ENCODE results near the gene PIP5KL1.

Gene PIP5KL1

GRCh38 chr9:127912296-127912695 is 18.3 kb downstream of the PIP5KL1 start:
- no peak for DNase-seq

- no peak for DNase-seq
Observed at GRCh38 chr9:127910613-127911205, 19.9 kb downstream of the PIP5KL1 start.

GRCh38 chr9:127909839-127910273 is 20.7 kb downstream of the PIP5KL1 start:
- DNase-seq: no peak

GRCh38 chr9:127908660-127908926 is 22.0 kb downstream of the PIP5KL1 start:
- no peak for DNase-seq

GRCh38 chr9:127907867-127908659 is 22.5 kb downstream of the PIP5KL1 start:
- DNase-seq: no peak

GRCh38 chr9:127905788-127906191 is 24.8 kb downstream of the PIP5KL1 start:
- DNase-seq: no peak

- no peak for DNase-seq
Observed at GRCh38 chr9:127905004-127905728, 25.4 kb downstream of the PIP5KL1 start.

- DNase-seq: no peak
Observed at GRCh38 chr9:127904561-127905003, 26.0 kb downstream of the PIP5KL1 start.

GRCh38 chr9:127903557-127904475 is 26.8 kb downstream of the PIP5KL1 start:
- DNase-seq: no peak

- DNase-seq: no peak
Observed at GRCh38 chr9:127899128-127899943, 31.2 kb downstream of the PIP5KL1 start, which contains the start of gene ST6GALNAC6. TSS of gene ST6GALNAC6 (minus strand) at chr9:127899603. CDS start at chr9:127897981, 1,622 bp downstream.

GRCh38 chr9:127898433-127899127 is 32.0 kb downstream of the PIP5KL1 start:
- no peak for DNase-seq

- no peak for DNase-seq
Observed at GRCh38 chr9:127897193-127897692, 33.3 kb downstream of the PIP5KL1 start.

- no peak for DNase-seq
Observed at GRCh38 chr9:127896395-127897192, 34.0 kb downstream of the PIP5KL1 start.

- DNase-seq: no peak
Observed at GRCh38 chr9:127895811-127896210, 34.8 kb downstream of the PIP5KL1 start.

- DNase-seq: no peak
Observed at GRCh38 chr9:127893392-127893791, 37.2 kb downstream of the PIP5KL1 start.

GRCh38 chr9:127892831-127893230 is 37.7 kb downstream of the PIP5KL1 start:
- DNase-seq: no peak

GRCh38 chr9:127890053-127890452 is 40.5 kb downstream of the PIP5KL1 start:
- no peak for DNase-seq

GRCh38 chr9:127887792-127888191 is 42.8 kb downstream of the PIP5KL1 start:
- DNase-seq: no peak

GRCh38 chr9:127886401-127886972 is 44.1 kb downstream of the PIP5KL1 start:
- no peak for DNase-seq

Measured in NCI-H524 treated with DMSO at 0.1 percent for 48 hours (cell line).